ENCODE measurements around the gene RTBDN. TPM values are rescaled to one million over a fixed set of nuclear protein-coding genes. Genes with fewer than 3 reads are reported as not detected.
A peak's percentile ranks its signal among the peaks of the same experiment; 100 is the strongest.
"Not testable (repeated sequence)": the region's sequence is repeated elsewhere in the genome, so short reads cannot be mapped to it uniquely, and the experiment has no call there.

RTBDN gene
- polyA plus RNA-seq, 3 donors, result not detected

- no peak for DNase-seq
These were observed 23.9 kb upstream of the RTBDN start for GRCh38 chr19:12858041-12858928.

DNA sequence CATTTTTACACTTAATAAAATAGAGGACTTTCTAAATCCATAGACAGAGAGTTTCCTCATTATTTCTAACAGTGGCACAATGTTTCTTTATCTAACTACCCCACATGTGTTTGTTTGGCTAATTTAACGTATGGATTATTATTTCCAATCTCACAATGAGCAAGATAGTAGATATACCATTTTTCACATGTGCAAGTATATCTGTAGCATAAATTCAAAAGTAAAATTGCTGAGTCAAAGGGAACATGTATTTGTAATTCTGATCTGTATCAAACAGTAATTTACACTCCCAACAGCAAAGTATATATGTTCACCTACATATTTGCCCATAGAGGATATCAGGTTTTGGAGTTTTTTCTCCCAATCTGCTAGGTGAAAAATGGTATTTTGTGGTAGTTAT lies 22.3 kb upstream of the RTBDN start:
- DNase-seq, result no peak

GRCh38 chr19:12847159-12848139 lies 13.1 kb upstream of the RTBDN start:
- peak; percentile 76 for DNase-seq

- DNase-seq, result not testable (repeated sequence)
These were observed 12.2 kb upstream of the RTBDN start for GRCh38 chr19:12846613-12847012.

DNA sequence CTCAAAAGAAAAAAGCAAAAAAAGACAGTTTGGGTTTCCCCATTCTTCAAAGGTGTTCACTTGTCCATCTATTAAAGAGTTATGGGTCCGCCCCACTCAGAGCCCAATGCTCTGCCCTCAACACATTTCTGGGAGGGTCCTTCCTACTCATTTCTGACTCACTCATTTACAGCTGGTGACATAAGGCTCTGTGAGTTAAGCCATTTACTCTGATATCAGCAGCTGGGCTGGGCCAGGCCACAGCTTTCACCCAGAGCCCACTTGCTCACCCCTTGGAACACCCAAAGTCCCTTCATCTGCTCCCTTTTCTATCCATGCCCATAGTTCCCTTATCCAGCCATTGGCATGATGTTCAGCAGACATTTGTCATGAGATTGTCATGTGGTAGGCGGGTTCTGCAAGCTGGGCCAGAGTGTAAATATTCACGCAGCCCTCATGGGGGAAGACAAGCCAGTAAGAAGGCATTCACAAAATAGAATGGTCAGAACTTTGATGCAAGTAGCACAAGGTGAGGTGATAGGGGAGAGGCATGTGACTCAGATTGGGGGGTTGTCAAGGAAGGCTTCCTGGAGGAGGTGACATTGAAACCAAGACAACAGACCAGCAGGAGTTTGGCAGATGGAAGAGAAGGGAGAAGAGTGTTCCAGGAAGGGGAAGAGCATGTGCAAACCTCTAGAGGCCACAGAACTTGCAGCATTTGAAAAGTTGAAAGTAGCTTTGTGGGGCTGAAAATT lies 9.8 kb upstream of the RTBDN start:
- DNase-seq, result no peak

GRCh38 chr19:12843328-12843727 lies 8.9 kb upstream of the RTBDN start:
- no peak for DNase-seq

DNA sequence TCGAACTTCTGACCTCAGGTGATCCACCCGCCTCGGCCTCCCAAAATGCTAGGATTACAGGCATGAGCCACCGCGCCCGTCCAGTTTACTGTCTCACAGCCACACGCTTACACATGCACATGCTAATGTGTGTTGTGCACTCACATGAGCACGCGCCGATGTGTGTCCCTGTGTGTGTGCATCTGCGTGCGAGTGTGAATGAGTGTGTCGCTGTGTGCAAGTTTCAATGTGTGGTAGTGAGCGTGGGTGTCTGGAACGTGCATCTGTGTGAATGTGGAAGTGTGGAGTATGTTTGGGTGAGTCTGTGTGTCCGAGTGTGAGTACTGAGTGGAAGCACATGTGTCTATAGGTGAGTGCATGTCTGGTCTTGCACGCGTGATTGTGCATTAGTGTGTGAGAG lies 8.1 kb upstream of the RTBDN start:
- no peak for DNase-seq

DNA sequence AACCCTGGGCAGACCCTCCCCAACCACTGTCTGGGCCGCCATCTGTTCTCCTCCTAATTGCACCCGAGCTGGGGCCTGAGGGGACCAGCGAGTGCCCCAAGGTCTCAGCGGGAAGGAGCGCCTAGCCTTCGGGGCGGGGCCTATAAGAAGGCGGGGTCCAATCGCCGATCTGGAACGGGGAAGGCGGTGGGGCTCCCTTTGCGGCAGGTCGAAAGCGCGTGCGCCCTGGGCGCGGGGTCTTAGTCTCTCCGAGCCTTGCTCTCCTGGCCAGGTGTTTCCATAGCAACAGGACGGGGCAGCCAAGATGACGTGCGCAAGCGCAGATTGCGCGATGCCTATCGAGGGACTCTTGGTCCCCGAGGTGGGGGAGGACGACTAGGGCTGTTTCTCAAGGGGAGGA lies 6.7 kb upstream of the RTBDN start:
- DNase-seq, result no peak

DNA sequence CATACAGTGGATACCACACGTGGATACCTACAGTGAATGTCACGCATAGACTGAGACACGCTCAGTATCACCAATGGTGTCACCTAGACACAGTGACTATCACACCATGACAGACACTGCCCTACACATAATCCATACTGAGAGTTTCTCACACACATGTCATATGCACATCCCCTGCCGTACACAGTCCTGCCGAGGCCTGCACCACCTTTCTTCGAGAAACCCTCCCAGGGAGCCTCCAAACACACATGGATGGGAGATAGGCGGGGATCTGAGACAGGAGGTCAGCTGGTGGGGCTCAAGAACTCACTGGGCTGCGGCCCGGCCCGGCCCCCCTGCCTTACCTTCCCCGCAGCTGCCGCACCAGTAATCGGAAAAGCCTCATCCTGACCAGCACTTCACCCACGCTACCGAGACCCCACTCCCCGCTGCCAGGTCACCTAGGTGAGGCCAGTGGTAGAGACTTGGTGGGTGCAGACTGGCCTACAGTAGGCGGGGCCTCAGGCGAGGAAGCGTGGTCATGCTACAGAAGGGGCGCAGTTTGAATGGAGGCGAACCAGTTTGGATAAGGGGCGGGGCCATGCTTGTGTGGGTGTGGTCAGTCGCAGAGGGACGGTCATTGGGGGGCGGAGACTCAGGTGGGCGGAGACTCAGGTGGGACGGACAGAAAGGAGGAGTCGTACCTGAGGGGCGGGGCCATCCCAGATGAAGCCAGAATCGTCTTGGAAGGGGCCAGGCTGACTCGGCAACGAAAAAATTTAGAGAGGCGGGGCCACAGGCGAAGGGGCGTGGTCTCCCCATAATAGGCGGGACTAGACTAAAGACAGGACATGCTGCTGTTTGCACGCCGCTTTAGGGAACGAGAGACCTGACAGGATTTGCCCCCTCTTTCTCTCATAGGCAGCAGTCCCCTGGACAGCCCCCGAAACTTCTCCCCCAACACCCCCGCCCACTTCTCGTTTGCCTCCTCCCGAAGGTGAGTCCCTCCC lies 6.0 kb upstream of the RTBDN start:
- peak; percentile 49 for DNase-seq

DNA sequence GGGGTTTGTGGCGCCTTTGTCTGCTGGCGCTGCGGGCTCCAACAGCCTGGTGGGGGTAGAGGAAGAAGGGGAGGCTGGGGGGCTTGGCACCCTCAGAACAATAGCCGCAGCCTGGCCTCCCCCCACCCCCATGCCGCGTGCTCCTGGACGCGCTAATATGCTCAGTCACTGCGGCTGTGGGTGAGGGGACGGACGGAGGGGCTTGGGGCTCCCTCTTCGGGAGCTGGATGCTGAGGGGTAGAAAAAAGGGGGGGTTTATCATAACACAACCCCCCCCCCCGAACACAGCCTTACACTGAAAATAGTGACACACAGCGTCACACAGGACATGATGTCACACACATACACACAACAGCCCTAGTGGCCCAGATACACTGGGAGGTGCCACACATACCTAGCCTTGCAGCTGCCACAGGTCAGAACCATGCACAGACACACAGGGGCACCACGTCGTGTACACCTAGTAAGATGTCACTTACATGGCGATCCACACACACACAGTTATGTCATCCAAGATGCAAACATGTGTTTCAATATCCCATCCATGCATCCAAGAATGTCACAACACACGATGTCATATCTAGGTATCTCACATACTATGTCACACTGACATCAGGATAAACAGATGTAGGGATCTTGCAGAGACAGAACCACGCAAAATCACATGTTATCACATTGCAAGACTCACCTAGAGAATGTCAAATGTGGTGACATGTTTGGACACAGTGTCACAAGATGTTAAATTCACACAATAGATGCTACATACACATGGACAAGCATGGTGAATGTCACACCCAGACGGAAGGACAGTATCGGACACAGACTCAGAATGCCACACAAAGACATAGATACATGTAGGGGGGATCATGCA lies 4.7 kb upstream of the RTBDN start:
- DNase-seq, result no peak

- DNase-seq, result no peak
These were observed 4.0 kb upstream of the RTBDN start, which contains the start of gene MAST1 for GRCh38 chr19:12838182-12838885. TSS of gene MAST1 (plus strand) at chr19:12838515. CDS start at chr19:12838573, 58 bp downstream.

DNA sequence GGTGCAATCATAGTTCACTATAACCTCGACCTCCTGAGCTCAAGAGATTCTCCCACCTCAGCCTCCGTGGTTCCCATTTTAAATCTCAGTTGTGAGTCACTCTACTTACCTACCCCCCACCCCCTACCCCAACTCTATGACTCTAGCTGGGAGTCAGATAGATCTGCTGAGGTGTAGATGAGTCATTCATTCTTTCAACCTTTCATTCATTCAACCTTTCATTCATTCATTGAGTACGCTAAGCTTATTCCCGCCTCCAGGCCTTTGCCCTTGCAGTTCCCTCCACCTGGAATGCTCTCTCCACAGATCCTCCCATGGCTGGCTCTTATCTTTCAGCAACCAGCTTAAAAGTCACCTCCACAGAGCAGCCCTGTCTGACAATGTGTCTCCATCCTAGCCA lies 2.8 kb upstream of the RTBDN start:
- no peak for DNase-seq

GRCh38 chr19:12836529-12836863 lies 2.1 kb upstream of the RTBDN start:
- no peak for DNase-seq

GRCh38 chr19:12834976-12835757 lies 788 bp upstream of the RTBDN start:
- DNase-seq, result no peak

GRCh38 chr19:12833738-12834565 lies 427 bp downstream of the RTBDN start:
- DNase-seq, result no peak

- DNase-seq, result no peak
These were observed 1.0 kb downstream of the RTBDN start for GRCh38 chr19:12833418-12833737.

DNA sequence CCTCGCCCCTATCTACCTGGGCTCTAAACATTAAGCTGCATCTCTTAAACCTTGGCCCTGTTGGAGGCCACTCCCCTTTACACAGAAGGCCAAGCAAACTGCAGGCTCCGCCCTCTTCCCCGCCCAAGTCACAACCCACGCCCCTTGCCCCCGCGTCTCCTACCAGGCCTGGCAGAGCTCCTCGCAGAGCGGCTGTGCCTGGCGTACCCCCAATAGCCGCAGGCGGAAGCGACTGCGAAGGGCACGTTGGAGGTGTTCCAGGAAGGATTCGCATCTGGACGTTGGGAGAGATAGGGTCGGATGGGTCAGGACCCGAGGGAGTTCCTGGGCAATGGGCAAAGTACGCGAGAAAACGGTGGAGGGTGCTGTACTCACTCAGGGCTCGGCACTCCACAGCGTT lies 5.9 kb downstream of the RTBDN start:
- no peak for DNase-seq
